GM19455 (cell line): Measurements from ENCODE around the gene LRG1.

Source experiments
- ATAC-seq: cut with Tn5 transposase; IDR thresholded peaks from one replicate; pipeline ENCODE4 v1.9.1; 2021; ENCODE audit not compliant: unreplicated experiment

Gene LRG1

DNA sequence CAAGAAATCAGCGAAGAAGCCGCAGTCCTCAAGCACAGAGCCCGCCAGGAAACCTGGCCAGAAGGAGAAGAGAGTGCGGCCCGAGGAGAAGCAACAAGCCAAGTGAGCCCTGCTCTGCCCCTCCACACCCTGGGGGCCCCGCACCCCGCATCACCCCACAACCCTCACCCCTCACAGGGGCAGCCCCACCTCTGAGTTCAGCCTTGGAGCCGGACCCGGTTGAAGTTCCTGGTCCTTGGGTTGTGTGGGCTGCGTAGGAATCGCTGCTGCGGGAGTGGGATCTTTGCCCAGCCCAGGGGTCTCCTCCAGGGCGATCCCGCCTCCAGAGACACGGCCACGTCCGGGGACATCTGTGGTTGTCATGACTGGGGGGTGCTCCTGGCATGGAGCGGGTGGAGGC, 43.5 kb downstream of the LRG1 start:
- ATAC-seq = no peak

DNA sequence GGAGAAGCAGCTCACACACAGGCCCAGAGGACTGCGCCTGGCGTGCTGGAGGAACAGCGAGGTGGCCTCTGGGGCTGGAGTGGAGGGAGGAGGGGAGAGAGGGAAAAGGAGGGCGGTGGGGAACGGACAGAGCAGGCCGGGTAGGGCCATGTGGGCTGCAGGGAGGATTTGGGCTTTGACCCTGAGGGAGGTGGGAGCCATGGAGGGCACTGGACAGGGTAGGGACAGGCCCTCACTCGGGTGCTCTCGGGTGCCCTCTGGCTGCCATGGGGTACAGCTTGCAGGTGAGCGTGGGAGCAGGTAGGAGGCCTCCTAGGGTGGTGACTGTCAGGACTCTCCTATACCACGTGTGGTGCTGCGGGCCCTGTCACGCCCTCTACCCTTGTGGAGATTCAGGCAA, 44.4 kb downstream of the LRG1 start:
- no peak for ATAC-seq

- ATAC-seq = no peak
Measured at GRCh38 chr19:4494691-4495064, 45.2 kb downstream of the LRG1 start.

DNA sequence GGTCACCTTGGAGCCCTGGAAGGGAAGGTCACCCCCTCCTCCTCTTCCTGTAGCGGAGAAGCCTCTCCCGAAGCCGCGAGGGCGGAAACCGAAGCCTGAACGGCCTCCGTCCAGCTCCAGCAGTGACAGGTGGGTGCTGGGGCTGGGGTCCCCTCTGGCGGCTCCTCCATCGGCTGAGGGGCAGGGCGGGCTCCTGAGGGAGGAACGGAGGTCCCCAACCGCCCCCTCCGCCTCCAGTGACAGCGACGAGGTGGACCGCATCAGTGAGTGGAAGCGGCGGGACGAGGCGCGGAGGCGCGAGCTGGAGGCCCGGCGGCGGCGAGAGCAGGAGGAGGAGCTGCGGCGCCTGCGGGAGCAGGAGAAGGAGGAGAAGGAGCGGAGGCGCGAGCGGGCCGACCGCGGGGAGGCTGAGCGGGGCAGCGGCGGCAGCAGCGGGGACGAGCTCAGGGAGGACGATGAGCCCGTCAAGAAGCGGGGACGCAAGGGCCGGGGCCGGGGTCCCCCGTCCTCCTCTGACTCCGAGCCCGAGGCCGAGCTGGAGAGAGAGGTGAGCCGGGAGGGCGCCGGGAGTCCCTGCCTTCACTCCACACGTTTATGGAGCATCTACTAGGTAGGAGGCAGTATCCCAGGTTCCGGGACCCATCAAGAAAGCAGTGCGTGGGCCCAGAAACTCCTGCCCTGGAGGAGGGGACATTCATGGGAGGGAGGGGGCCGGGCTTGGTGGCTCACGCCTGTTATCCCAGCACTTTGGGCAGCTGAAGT, 45.7 kb downstream of the LRG1 start:
- no peak for ATAC-seq

DNA sequence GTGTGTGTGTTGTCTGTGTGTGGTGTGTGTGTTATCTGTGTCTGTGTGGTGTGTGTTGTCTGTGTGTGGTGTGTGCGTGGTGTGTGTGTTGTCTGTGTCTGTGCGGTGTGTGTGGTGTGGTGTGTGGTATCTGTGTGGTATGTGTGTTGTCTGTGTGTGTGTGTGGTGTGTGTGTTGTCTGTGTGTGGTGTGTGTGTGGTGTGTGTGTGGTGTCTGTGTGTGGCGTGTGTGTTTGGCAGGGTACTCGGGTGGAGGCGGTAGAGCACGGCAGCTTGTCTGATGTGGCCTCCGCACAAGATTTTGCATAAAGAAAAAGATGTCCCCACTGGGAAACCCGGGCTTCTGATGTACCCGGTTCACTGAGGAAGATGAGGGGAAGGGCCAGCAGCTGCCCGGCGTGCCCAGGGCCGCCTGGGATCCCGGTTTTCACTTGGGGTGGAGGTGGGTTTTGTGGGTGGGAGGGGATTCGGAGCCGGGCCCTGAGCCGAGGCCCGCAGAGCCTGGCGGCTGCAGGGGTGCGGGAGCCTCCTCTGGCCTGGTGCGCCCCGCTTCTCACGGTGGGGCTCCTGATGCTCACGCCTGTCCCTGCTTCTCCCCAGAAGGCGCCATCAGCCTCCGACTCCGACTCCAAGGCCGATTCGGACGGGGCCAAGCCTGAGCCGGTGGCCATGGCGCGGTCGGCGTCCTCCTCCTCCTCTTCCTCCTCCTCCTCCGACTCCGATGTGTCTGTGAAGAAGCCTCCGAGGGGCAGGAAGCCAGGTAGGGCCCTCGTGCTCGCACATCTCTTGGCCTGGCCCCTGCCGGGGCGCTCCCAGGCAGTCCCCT, 46.5 kb downstream of the LRG1 start:
- ATAC-seq = no peak

DNA sequence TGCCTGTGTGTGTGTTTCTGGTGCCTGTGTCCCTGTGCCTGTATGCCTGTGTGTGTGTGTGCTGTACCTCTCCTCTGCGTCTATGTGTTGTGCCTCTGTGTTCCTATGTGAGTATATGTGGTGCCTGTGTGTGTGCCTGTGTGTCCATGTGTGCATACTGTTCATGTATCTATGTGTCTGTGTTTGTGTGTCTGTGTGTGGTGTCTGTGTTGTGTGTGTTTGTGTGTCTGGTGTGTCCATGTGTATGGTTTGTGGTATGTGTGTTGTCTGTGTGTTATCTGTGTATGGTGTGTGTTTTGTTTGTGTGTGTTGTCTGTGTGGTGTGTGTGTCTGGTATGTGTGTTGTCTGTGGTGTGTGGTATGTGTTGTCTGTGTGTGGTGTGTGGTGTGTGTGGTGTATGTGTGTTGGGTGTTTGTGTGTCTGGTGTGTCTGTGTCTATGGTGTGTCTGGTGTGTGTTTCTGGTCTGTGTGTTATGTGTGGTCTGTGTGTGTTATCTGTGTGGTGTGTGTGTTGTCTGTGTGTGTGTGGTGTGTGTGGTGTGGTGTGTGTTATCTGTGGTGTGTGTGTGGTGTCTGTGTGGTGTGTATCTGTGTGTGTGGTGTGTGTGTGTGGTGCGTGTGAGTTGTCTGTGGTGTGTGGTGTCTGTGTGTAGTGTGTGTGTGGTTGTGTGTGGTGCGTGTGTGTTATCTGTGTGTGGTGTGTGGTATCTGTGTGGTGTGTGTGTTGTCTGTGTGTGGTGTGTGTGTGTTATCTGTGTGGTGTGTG, 47.3 kb downstream of the LRG1 start:
- no peak for ATAC-seq

DNA sequence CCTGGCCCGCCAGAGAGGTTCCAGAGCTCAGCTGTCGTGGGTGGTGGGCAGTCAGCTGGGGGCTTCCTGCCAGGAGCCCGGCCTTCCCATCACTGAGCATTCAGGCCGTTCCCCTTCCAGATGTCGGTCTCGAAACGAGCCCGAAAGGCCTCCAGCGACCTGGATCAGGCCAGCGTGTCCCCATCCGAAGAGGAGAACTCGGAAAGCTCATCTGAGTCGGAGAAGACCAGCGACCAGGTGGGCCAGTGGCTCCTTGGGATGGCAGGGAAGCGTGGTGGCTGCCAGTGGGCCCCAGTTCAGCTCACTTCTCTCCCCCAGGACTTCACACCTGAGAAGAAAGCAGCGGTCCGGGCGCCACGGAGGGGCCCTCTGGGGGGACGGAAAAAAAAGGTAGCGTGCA, 48.4 kb downstream of the LRG1 start:
- no peak for ATAC-seq

DNA sequence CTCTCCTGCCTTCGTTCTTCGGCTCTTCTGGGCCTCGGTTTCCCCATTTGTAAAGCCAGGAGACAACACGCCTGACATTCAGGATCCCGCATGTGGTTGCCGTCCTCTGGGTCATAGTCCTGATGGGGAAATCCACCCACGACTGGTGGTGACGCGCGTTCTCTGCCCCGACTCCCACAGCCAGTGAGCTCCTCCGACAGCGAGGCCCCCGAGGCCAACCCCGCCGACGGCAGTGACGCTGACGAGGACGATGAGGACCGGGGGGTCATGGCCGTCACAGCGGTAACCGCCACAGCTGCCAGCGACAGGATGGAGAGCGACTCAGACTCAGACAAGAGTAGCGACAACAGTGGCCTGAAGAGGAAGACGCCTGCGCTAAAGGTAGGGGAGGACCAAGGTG, 51.3 kb downstream of the LRG1 start:
- ATAC-seq = no peak

- no peak for ATAC-seq
Measured at GRCh38 chr19:4487572-4487971, 52.3 kb downstream of the LRG1 start.
